Esophagus (tissue), 2 donors: ENCODE results near the gene QPCT. TPM values are rescaled to one million over a fixed set of nuclear protein-coding genes. Genes with fewer than 3 reads are reported as not detected.
"Not testable (repeated sequence)": the region's sequence is repeated elsewhere in the genome, so short reads cannot be mapped to it uniquely, and the experiment has no call there.

ENCODE experiments used
- H3K27ac ChIP-seq, 2 donors: one replicate each; pipeline ENCODE4 v1.5.1; 2013; ENCODE audit warnings: low read depth in 2 of 2, mild to moderate bottlenecking in 2 of 2, inconsistent platforms in 1 of 2, low read length in 1 of 2, moderate library complexity in 1 of 2
- H3K27me3 ChIP-seq, 2 donors: one replicate each; pipeline ENCODE4 v1.6.1; 2013; ENCODE audit warnings: low read length in 2 of 2, control low read depth in 1 of 2, mild to moderate bottlenecking in 1 of 2; ENCODE audit not compliant: insufficient read depth in 2 of 2, control insufficient read depth in 1 of 2
- H3K36me3 ChIP-seq, 2 donors: one replicate each; pipeline ENCODE4 v1.6.1; 2013; ENCODE audit warnings: low read length in 1 of 2; ENCODE audit not compliant: control insufficient read depth in 2 of 2, insufficient read depth in 2 of 2
- H3K4me1 ChIP-seq, 2 donors: one replicate each; pipeline ENCODE4 v1.6.1; 2013; ENCODE audit warnings: low read length in 1 of 2; ENCODE audit not compliant: control insufficient read depth in 2 of 2, insufficient read depth in 2 of 2
- H3K4me3 ChIP-seq, 2 donors: one replicate each; pipeline ENCODE4 v1.5.1; 2013; ENCODE audit warnings: low read length in 2 of 2, mild to moderate bottlenecking in 2 of 2, low read depth in 1 of 2, moderate library complexity in 1 of 2
- H3K9me3 ChIP-seq, 2 donors: one replicate each; pipeline ENCODE4 v1.6.1; 2013; ENCODE audit warnings: mild to moderate bottlenecking in 2 of 2, low read depth in 1 of 2, low read length in 1 of 2, moderate library complexity in 1 of 2; ENCODE audit not compliant: control insufficient read depth in 2 of 2, insufficient read depth in 1 of 2
- WGBS, 2 donors: extraction: QIAGEN DNeasy Blood & Tissue Kit; methylation state at CpG; one replicate each; pipeline ENCODE4 v1.1.7; 2013; 5-methylcytosine and 5-hydroxymethylcytosine counted together
- polyA plus RNA-seq, 2 donors: library from polyadenylated mRNA; stranded (reverse); fragments of 200-250 nt; gene quantifications; one replicate each; pipeline ENCODE4 v1.2.3, GENCODE V29; 2013
- donor health status: healthy with polysubstance abuse.
- donor health status: Bipolar disorder and iron deficiency.

QPCT gene
- polyA plus RNA-seq = 1 to 10 TPM; 1.2 to 1.8 TPM

GRCh38 chr2:37344453-37345361 lies at the start of gene QPCT:
QPCT (plus strand) TSS chr2:37344630; CDS start chr2:37344732, 102 bp downstream.
- no peaks in the 10 kb centered on the region for H3K36me3 ChIP-seq
- H3K4me1 ChIP-seq = peaks cover 0 to 7% of the 10 kb centered on the region in 2 donors
- peak within 1 kb of the TSS; percentile 32 to 68 for H3K27ac ChIP-seq
- no peaks in the 10 kb centered on the region for H3K9me3 ChIP-seq
- 2% methylated on average over 66 to 73 of the region's 73 CpGs for WGBS, 2 donors
- peak within 1 kb of the TSS; percentile 59 to 62 for H3K4me3 ChIP-seq
- H3K27me3 ChIP-seq = no peaks in the 10 kb centered on the region

DNA sequence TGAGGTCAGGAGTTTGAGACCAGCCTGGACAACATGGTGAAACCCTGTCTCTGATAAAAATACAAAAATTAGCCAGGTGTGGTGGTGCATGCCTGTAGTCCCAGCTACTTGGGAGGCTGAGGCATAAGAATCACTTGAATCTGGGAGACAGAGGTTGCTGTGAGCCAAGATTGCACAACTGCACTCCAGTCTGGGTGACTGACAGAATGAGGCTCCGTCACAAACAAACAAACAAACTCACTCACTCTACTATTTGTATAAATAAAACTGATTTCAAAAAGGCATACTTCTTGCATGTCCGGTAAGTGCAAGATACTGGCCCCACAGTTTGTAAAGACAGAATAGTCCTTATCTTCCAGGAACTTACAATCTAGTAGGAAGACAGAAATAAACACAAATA lies 49.6 kb upstream of the QPCT start:
- H3K36me3 ChIP-seq, H3K9me3 ChIP-seq, H3K4me1 ChIP-seq, H3K27ac ChIP-seq, H3K4me3 ChIP-seq, H3K27me3 ChIP-seq: not testable (repeated sequence)
- 95 to 96% methylated on average over 2 of the region's 2 CpGs for WGBS, 2 donors

- H3K27me3 ChIP-seq = no peaks in the 10 kb centered on the region
- 84 to 91% methylated on average over 1 of the region's 1 CpG for WGBS, 2 donors
- H3K27ac ChIP-seq = no peak overlapping the region
- no peaks in the 10 kb centered on the region for H3K9me3 ChIP-seq
- H3K4me1 ChIP-seq = no peaks in the 10 kb centered on the region
- no peak overlapping the region for H3K4me3 ChIP-seq
- peaks cover 2 to 4% of the 10 kb centered on the region in 2 donors for H3K36me3 ChIP-seq
Measured at GRCh38 chr2:37295469-37296073, 48.9 kb upstream of the QPCT start.

GRCh38 chr2:37297632-37298031 lies 46.8 kb upstream of the QPCT start:
- Histone ChIP-seq H3K4me3 (no peak overlapping the region), H3K4me1 (no peaks in the 10 kb centered on the region), H3K36me3 (no peaks in the 10 kb centered on the region), H3K9me3 (no peaks in the 10 kb centered on the region), H3K27me3 (no peaks in the 10 kb centered on the region), H3K27ac (no peak overlapping the region)

- Histone ChIP-seq H3K36me3 (no peaks in the 10 kb centered on the region), H3K9me3 (no peaks in the 10 kb centered on the region), H3K4me3 (no peak overlapping the region), H3K4me1 (no peaks in the 10 kb centered on the region), H3K27ac (no peak overlapping the region), H3K27me3 (no peaks in the 10 kb centered on the region)
Measured at GRCh38 chr2:37300146-37300545, 44.3 kb upstream of the QPCT start.

DNA sequence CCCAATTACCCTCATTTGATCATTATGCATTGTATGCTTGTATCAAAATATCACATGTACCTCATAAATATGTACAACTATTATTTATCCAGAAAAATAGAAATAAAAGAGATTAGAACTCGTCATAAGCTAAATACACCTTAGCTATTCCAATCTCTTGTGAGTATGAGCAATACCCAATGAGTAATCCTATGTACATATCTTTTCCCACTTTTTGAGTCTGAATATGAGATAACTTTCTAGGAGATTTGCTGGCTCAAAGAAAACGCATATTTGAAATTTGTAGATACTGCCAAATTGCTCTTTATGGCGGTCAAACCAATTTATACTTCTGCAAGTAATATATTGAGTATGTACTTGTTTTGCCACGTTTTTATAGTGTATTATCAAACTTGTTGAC lies 43.9 kb upstream of the QPCT start:
- H3K27me3 ChIP-seq = no peaks in the 10 kb centered on the region
- 90 to 93% methylated on average over 4 of the region's 4 CpGs for WGBS, 2 donors
- H3K4me3 ChIP-seq = no peak overlapping the region
- no peaks in the 10 kb centered on the region for H3K9me3 ChIP-seq
- H3K27ac ChIP-seq = no peak overlapping the region
- no peaks in the 10 kb centered on the region for H3K4me1 ChIP-seq
- no peaks in the 10 kb centered on the region for H3K36me3 ChIP-seq

DNA sequence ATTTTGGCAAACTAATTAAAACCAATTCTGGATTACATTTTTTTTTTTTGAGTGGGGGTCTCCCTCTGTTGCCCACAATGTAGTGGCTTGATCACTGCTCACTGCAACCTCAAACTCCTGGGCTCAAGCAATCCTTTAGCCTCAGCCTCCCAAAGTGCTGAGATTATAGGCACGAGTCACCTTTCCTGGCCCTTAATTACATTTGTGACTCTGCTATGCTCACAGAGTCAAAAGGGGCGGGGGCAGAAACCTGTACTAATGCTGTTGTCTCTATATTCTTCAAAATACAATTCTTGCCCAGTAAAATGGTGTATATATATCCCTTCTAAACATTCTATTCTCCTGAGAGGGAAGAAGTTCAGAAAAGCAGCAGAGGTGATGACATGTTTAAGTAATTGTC lies 43.0 kb upstream of the QPCT start:
- H3K4me1 ChIP-seq = no peaks in the 10 kb centered on the region
- H3K36me3 ChIP-seq = no peaks in the 10 kb centered on the region
- no peak overlapping the region for H3K27ac ChIP-seq
- 73 to 77% methylated on average over 2 of the region's 2 CpGs for WGBS, 2 donors
- no peaks in the 10 kb centered on the region for H3K27me3 ChIP-seq
- H3K4me3 ChIP-seq = no peak overlapping the region
- no peaks in the 10 kb centered on the region for H3K9me3 ChIP-seq

- WGBS, 2 donors = 97 to 98% methylated on average over 9 of the region's 9 CpGs
- no peak overlapping the region for H3K27ac ChIP-seq
- no peaks in the 10 kb centered on the region for H3K9me3 ChIP-seq
- no peak overlapping the region for H3K4me3 ChIP-seq
- no peaks in the 10 kb centered on the region for H3K36me3 ChIP-seq
- H3K4me1 ChIP-seq = no peaks in the 10 kb centered on the region
- no peaks in the 10 kb centered on the region for H3K27me3 ChIP-seq
Measured at GRCh38 chr2:37302701-37303252, 41.7 kb upstream of the QPCT start.

DNA sequence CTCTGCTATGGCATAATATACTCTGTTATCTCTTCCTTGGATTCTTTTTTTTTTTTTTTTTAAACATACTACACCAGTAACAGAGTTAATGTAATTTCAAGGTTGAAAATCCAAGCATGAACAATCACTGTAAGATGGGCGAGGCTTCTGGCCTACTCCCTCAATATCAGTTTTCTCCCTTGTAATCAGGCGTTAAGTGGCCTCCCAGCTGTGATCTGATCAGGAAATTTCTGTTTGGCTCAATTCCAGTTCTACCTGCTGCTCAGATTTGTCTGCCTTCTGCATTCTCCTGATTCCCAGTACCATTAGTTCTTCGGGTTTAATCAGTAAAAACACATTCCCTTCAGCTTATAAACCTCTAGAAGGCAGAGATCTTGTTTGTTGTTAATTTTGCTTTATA lies 38.4 kb upstream of the QPCT start:
- 51 to 72% methylated on average over 3 of the region's 3 CpGs for WGBS, 2 donors
- Histone ChIP-seq H3K27ac (no peak overlapping the region), H3K4me1 (no peaks in the 10 kb centered on the region), H3K36me3 (no peaks in the 10 kb centered on the region), H3K27me3 (no peaks in the 10 kb centered on the region), H3K9me3 (no peaks in the 10 kb centered on the region), H3K4me3 (no peak overlapping the region)
